ENCODE results near the gene ZCCHC24.

The ZCCHC24 gene

DNA sequence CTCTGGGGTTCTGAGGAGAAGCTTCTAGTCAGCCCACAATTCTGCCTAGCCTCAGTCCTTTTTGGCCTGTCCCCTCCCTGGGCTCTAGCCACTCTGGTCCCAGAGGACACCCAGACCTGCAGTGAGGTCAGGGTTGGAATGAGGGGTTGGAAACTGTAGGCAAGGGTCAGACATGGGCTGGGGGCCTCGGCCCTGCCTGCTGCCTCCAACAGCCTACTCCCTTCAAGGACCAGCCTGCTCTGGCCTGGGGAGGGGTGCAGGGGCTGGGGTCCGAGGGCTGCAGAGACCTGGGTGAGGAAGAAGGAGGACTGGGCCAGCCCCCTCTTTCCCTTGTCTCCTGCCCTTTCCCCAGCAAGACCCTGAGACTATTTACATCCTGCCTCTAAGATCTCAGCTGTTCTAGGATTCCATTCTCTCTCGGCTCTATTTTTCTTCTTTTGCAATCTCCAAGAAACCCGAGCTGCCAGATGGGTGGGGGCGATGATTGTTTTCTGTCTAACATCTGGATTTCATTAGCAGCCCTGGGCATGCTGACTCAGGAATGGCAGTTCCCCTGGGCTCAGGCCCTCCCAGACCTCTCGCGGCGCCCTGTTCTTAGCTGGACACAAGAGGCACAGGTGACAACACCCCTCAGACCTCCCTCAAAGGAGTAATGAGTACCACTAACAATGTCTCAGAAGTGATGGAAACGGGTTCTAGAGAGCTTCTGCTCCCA lies 23.1 kb downstream of the ZCCHC24 start:
- Histone ChIP-seq H3K9me3 (ENCODE audit: control insufficient read depth, insufficient read depth, low read length) (no peaks in the 10 kb centered on the region), H3K4me3 (ENCODE audit: low read length) (no peak overlapping the region), H3F3A (ENCODE audit: control insufficient read depth, insufficient read depth) (no peaks in the 10 kb centered on the region), H3K4me2 (ENCODE audit: low read length) (no peak overlapping the region), H3K79me2 (ENCODE audit: control insufficient read depth, low read length) (no peaks in the 10 kb centered on the region), H3K4me1 (ENCODE audit: control insufficient read depth, low read length) (no peaks in the 10 kb centered on the region), H3K27ac (ENCODE audit: low read depth, low read length) (no peak overlapping the region), H4K20me1 (ENCODE audit: control insufficient read depth, insufficient read depth, low read depth, low read length) (no peaks in the 10 kb centered on the region), H3K36me3 (ENCODE audit: control insufficient read depth, low read length) (no peaks in the 10 kb centered on the region), H3K9me2 (replicated peaks; ENCODE audit: control insufficient read depth, low read length) (no peaks in the 10 kb centered on the region), H3K27me3 (ENCODE audit: control insufficient read depth, low read length) (no peaks in the 10 kb centered on the region)
- TF ChIP-seq CTCF (IDR thresholded peaks at IDR 0.05; ENCODE audit: low read depth, low read length, poor library complexity, severe bottlenecking) (no peak), EZH2phosphoT487 (IDR thresholded peaks at IDR 0.05; ENCODE audit: borderline replicate concordance, low read length) (no peak)

GRCh38 chr10:79420974-79421688 lies 24.3 kb downstream of the ZCCHC24 start:
- H4K20me1 ChIP-seq (ENCODE audit: control insufficient read depth, insufficient read depth, low read depth, low read length): no peaks in the 10 kb centered on the region
- H3K4me2 ChIP-seq (ENCODE audit: low read length): no peak overlapping the region
- H3K27me3 ChIP-seq (ENCODE audit: control insufficient read depth, low read length): no peaks in the 10 kb centered on the region
- no peaks in the 10 kb centered on the region for H3K9me3 ChIP-seq (ENCODE audit: control insufficient read depth, insufficient read depth, low read length)
- TF ChIP-seq EZH2phosphoT487 (IDR thresholded peaks at IDR 0.05; ENCODE audit: borderline replicate concordance, low read length) (no peak), CTCF (IDR thresholded peaks at IDR 0.05; ENCODE audit: low read depth, low read length, poor library complexity, severe bottlenecking) (no peak)
- H3K79me2 ChIP-seq (ENCODE audit: control insufficient read depth, low read length): no peaks in the 10 kb centered on the region
- no peaks in the 10 kb centered on the region for H3K4me1 ChIP-seq (ENCODE audit: control insufficient read depth, low read length)
- H3K4me3 ChIP-seq (ENCODE audit: low read length): no peak overlapping the region
- no peak overlapping the region for H3K27ac ChIP-seq (ENCODE audit: low read depth, low read length)
- no peaks in the 10 kb centered on the region for H3F3A ChIP-seq (ENCODE audit: control insufficient read depth, insufficient read depth)
- no peaks in the 10 kb centered on the region for H3K36me3 ChIP-seq (ENCODE audit: control insufficient read depth, low read length)
- H3K9me2 ChIP-seq (replicated peaks; ENCODE audit: control insufficient read depth, low read length): no peaks in the 10 kb centered on the region

- Histone ChIP-seq H3K4me1 (ENCODE audit: control insufficient read depth, low read length) (no peaks in the 10 kb centered on the region), H4K20me1 (ENCODE audit: control insufficient read depth, insufficient read depth, low read depth, low read length) (no peaks in the 10 kb centered on the region), H3K79me2 (ENCODE audit: control insufficient read depth, low read length) (no peaks in the 10 kb centered on the region), H3K27me3 (ENCODE audit: control insufficient read depth, low read length) (no peaks in the 10 kb centered on the region), H3K4me3 (ENCODE audit: low read length) (no peak overlapping the region), H3K36me3 (ENCODE audit: control insufficient read depth, low read length) (no peaks in the 10 kb centered on the region), H3K9me2 (replicated peaks; ENCODE audit: control insufficient read depth, low read length) (no peaks in the 10 kb centered on the region), H3F3A (ENCODE audit: control insufficient read depth, insufficient read depth) (no peaks in the 10 kb centered on the region), H3K27ac (ENCODE audit: low read depth, low read length) (no peak overlapping the region), H3K9me3 (ENCODE audit: control insufficient read depth, insufficient read depth, low read length) (no peaks in the 10 kb centered on the region), H3K4me2 (ENCODE audit: low read length) (no peak overlapping the region)
- TF ChIP-seq EZH2phosphoT487 (IDR thresholded peaks at IDR 0.05; ENCODE audit: borderline replicate concordance, low read length) (no peak), CTCF (IDR thresholded peaks at IDR 0.05; ENCODE audit: low read depth, low read length, poor library complexity, severe bottlenecking) (no peak)
These were observed 26.4 kb downstream of the ZCCHC24 start for GRCh38 chr10:79418886-79419595.

Measured in DOHH2 (cell line).